ENCODE results near the gene ARL15. TPM values are rescaled to one million over a fixed set of nuclear protein-coding genes. Genes with fewer than 3 reads are reported as not detected.

Gene ARL15
- total RNA-seq, 3 donors from 2014 or later, result 5.4 to 6.3 (median 6.1) TPM

GRCh38 chr5:54133917-54134316, 176.5 kb downstream of the ARL15 start:
- no peak overlapping the region for H3K4me3 Mint-ChIP-seq
- ATAC-seq (no peak), DNase-seq (no peak)
- H3K9me3 Mint-ChIP-seq, result peaks cover 5% of the 10 kb centered on the region
- H3K27me3 Mint-ChIP-seq (ENCODE audit: low read depth), result no peaks in the 10 kb centered on the region
- no peaks in the 10 kb centered on the region for H3K4me1 Mint-ChIP-seq (ENCODE audit: low read depth)
- peaks cover 26% of the 10 kb centered on the region for H3K36me3 Mint-ChIP-seq (ENCODE audit: insufficient read depth)

GRCh38 chr5:54120473-54120872, 189.9 kb downstream of the ARL15 start:
- no peaks in the 10 kb centered on the region for H3K9me3 Mint-ChIP-seq
- no peaks in the 10 kb centered on the region for H3K27me3 Mint-ChIP-seq (ENCODE audit: low read depth)
- peaks cover 5% of the 10 kb centered on the region for H3K36me3 Mint-ChIP-seq (ENCODE audit: insufficient read depth)
- no peak for ATAC-seq
- H3K4me3 Mint-ChIP-seq, result no peak overlapping the region
- peaks cover 4% of the 10 kb centered on the region for H3K4me1 Mint-ChIP-seq (ENCODE audit: low read depth)
- no peak for DNase-seq

GRCh38 chr5:54117957-54118356, 192.4 kb downstream of the ARL15 start:
- H3K4me1 Mint-ChIP-seq (ENCODE audit: low read depth), result peaks cover 4% of the 10 kb centered on the region
- peaks cover 10% of the 10 kb centered on the region for H3K36me3 Mint-ChIP-seq (ENCODE audit: insufficient read depth)
- DNase-seq (no peak), ATAC-seq (no peak)
- no peaks in the 10 kb centered on the region for H3K27me3 Mint-ChIP-seq (ENCODE audit: low read depth)
- no peaks in the 10 kb centered on the region for H3K9me3 Mint-ChIP-seq
- no peak overlapping the region for H3K4me3 Mint-ChIP-seq

GRCh38 chr5:54115735-54116403, 194.5 kb downstream of the ARL15 start:
- Mint-ChIP-seq H3K27me3 (ENCODE audit: low read depth) (no peaks in the 10 kb centered on the region), H3K9me3 (no peaks in the 10 kb centered on the region), H3K36me3 (ENCODE audit: insufficient read depth) (peaks cover 11% of the 10 kb centered on the region), H3K4me3 (no peak overlapping the region), H3K4me1 (ENCODE audit: low read depth) (peaks cover 4% of the 10 kb centered on the region)
- ATAC-seq (no peak), DNase-seq (no peak)

GRCh38 chr5:54113060-54113459, 197.3 kb downstream of the ARL15 start:
- Mint-ChIP-seq H3K9me3 (no peaks in the 10 kb centered on the region), H3K4me3 (no peak overlapping the region), H3K36me3 (ENCODE audit: insufficient read depth) (peaks cover 11% of the 10 kb centered on the region), H3K4me1 (ENCODE audit: low read depth) (peaks cover under 1% of the 10 kb centered on the region), H3K27me3 (ENCODE audit: low read depth) (no peaks in the 10 kb centered on the region)
- ATAC-seq (no peak), DNase-seq (no peak)

GRCh38 chr5:54109626-54110330, 200.6 kb downstream of the ARL15 start:
- no peak for ATAC-seq
- Mint-ChIP-seq H3K4me1 (ENCODE audit: low read depth) (no peaks in the 10 kb centered on the region), H3K36me3 (ENCODE audit: insufficient read depth) (peaks cover 25% of the 10 kb centered on the region), H3K27me3 (ENCODE audit: low read depth) (no peaks in the 10 kb centered on the region), H3K9me3 (no peaks in the 10 kb centered on the region), H3K4me3 (no peak overlapping the region)
- no peak for DNase-seq

- Mint-ChIP-seq H3K9me3 (no peaks in the 10 kb centered on the region), H3K4me1 (ENCODE audit: low read depth) (no peaks in the 10 kb centered on the region), H3K36me3 (ENCODE audit: insufficient read depth) (peaks cover 17% of the 10 kb centered on the region), H3K4me3 (no peak overlapping the region), H3K27me3 (ENCODE audit: low read depth) (no peaks in the 10 kb centered on the region)
- no peak for DNase-seq
- no peak for ATAC-seq
Observed at GRCh38 chr5:54108136-54108535, 202.2 kb downstream of the ARL15 start.

GRCh38 chr5:54103871-54104270, 206.5 kb downstream of the ARL15 start:
- DNase-seq (no peak), ATAC-seq (no peak)
- no peaks in the 10 kb centered on the region for H3K27me3 Mint-ChIP-seq (ENCODE audit: low read depth)
- H3K9me3 Mint-ChIP-seq, result no peaks in the 10 kb centered on the region
- H3K4me3 Mint-ChIP-seq, result no peak overlapping the region
- no peaks in the 10 kb centered on the region for H3K4me1 Mint-ChIP-seq (ENCODE audit: low read depth)
- peaks cover 14% of the 10 kb centered on the region for H3K36me3 Mint-ChIP-seq (ENCODE audit: insufficient read depth)

GRCh38 chr5:54098267-54098666, 212.1 kb downstream of the ARL15 start:
- no peaks in the 10 kb centered on the region for H3K36me3 Mint-ChIP-seq (ENCODE audit: insufficient read depth)
- H3K4me1 Mint-ChIP-seq (ENCODE audit: low read depth), result no peaks in the 10 kb centered on the region
- no peaks in the 10 kb centered on the region for H3K27me3 Mint-ChIP-seq (ENCODE audit: low read depth)
- DNase-seq (no peak), ATAC-seq (no peak)
- no peaks in the 10 kb centered on the region for H3K9me3 Mint-ChIP-seq
- H3K4me3 Mint-ChIP-seq, result no peak overlapping the region

- Mint-ChIP-seq H3K9me3 (no peaks in the 10 kb centered on the region), H3K27me3 (ENCODE audit: low read depth) (no peaks in the 10 kb centered on the region), H3K4me1 (ENCODE audit: low read depth) (no peaks in the 10 kb centered on the region), H3K4me3 (no peak overlapping the region), H3K36me3 (ENCODE audit: insufficient read depth) (no peaks in the 10 kb centered on the region)
- ATAC-seq (no peak), DNase-seq (no peak)
Observed at GRCh38 chr5:54095969-54096368, 214.4 kb downstream of the ARL15 start.

- Mint-ChIP-seq H3K4me1 (ENCODE audit: low read depth) (no peaks in the 10 kb centered on the region), H3K36me3 (ENCODE audit: insufficient read depth) (no peaks in the 10 kb centered on the region), H3K9me3 (no peaks in the 10 kb centered on the region), H3K27me3 (ENCODE audit: low read depth) (no peaks in the 10 kb centered on the region), H3K4me3 (no peak overlapping the region)
- DNase-seq, result no peak
- ATAC-seq, result no peak
Observed at GRCh38 chr5:54094706-54095105, 215.7 kb downstream of the ARL15 start.

- DNase-seq (no peak), ATAC-seq (no peak)
- Mint-ChIP-seq H3K36me3 (ENCODE audit: insufficient read depth) (no peaks in the 10 kb centered on the region), H3K27me3 (ENCODE audit: low read depth) (no peaks in the 10 kb centered on the region), H3K9me3 (no peaks in the 10 kb centered on the region), H3K4me1 (ENCODE audit: low read depth) (no peaks in the 10 kb centered on the region), H3K4me3 (no peak overlapping the region)
Observed at GRCh38 chr5:54093861-54094260, 216.5 kb downstream of the ARL15 start.

GRCh38 chr5:54093081-54093492, 217.3 kb downstream of the ARL15 start:
- no peaks in the 10 kb centered on the region for H3K9me3 Mint-ChIP-seq
- no peak for DNase-seq
- no peaks in the 10 kb centered on the region for H3K27me3 Mint-ChIP-seq (ENCODE audit: low read depth)
- ATAC-seq, result no peak
- H3K4me3 Mint-ChIP-seq, result no peak overlapping the region
- H3K36me3 Mint-ChIP-seq (ENCODE audit: insufficient read depth), result no peaks in the 10 kb centered on the region
- H3K4me1 Mint-ChIP-seq (ENCODE audit: low read depth), result no peaks in the 10 kb centered on the region

- Mint-ChIP-seq H3K4me1 (ENCODE audit: low read depth) (no peaks in the 10 kb centered on the region), H3K4me3 (no peak overlapping the region), H3K36me3 (ENCODE audit: insufficient read depth) (peaks cover 3% of the 10 kb centered on the region), H3K27me3 (ENCODE audit: low read depth) (no peaks in the 10 kb centered on the region), H3K9me3 (no peaks in the 10 kb centered on the region)
- DNase-seq, result no peak
- no peak for ATAC-seq
Observed at GRCh38 chr5:54091307-54092130, 218.9 kb downstream of the ARL15 start.

Measured in activated T-cell treated with anti-CD3 and anti-CD28 coated beads, Interleukin-2, amount 50 U/mL, for 4 hours (primary cell).